ENCODE results near the gene DLX3.
"Not testable (repeated sequence)": the region's sequence is repeated elsewhere in the genome, so short reads cannot be mapped to it uniquely, and the experiment has no call there.

The DLX3 gene

GRCh38 chr17:49995055-49995738 lies at the start of gene DLX3:
TSS of gene DLX3 (minus strand) at chr17:49995224. CDS start at chr17:49994998, 226 bp downstream.
- DNase-seq (ENCODE audit: low read depth) = no peak

GRCh38 chr17:50044483-50044882 lies 49.5 kb upstream of the DLX3 start:
- no peak for DNase-seq (ENCODE audit: low read depth)

DNA sequence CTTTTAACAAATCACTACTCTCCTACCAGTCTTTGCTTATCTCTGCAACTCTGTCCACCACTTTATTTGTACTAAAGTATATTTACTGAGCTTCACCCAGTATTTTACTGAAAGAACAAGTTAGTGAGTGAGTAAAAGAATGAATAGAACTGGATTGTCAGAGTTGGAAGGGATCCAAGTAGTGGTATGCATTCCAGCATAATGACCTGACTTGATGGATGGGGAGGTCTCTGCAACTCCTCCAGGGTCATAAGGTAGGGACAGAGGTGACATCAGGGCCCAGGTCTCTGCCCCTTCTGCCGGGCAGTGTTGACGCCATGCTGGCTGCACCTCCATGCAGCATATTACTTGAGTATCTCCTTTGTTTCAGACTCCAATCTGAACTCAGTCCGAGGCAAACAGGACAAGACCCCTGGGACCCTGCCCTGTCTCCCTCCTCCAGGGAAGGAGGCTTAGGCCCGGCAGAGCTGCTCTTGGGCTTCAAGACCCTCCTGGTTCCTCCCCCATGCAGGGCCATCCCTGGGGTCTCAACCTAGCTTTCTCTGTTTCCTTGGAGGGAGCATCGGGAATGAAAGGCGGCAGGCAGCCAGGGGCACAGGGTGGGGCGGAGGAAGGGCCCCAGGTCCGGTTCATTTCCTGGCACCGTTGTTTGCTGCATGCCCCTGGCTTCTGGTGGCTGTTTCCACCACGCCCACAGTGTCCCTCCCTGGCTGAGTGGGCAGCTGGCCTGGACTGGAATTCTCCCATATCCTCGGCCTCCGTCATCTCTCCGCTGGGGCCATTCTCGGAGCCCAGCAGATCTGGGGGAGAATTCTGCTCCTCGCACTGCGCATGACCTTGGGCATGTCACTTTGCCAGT lies 48.5 kb upstream of the DLX3 start:
- DNase-seq (ENCODE audit: low read depth) = no peak

DNA sequence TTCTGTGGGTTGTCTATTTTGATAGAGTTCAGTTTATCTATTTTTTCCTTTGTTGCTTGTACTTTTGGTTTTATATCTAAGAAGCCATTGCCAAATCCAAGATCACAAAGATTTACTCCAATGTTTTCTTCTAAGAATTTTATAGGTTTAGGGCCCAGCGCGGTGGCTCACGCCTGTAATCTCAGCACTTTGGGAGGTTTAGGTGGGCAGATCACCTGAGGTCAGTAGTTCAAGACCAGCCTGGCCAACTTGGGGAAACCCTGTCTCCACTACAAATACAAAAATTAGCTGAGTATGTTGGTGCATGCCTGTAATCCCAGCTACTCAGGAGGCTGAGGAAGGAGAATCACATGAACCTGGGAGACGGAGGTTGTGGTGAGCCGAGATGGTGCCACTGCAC lies 47.2 kb upstream of the DLX3 start:
- no peak for DNase-seq (ENCODE audit: low read depth)

DNA sequence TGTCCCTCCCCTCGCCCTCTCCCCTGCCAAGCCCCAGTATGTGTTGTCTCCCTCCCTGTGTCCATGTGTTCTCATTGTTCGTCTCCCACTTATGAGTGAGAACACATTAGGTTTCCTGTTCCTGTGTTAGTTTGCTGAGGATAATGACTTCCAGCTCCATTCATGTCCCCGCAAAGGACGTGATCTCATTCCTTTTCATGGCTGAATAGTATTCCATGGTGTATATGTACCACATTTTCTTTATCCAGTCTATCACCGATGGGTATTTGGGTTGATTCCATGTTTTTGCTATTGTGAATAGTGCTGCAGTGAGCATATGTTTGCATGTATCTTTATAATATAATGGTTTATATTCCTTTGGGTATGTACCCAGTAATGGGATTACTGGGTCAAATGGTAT lies 45.5 kb upstream of the DLX3 start:
- DNase-seq (ENCODE audit: low read depth) = not testable (repeated sequence)

DNA sequence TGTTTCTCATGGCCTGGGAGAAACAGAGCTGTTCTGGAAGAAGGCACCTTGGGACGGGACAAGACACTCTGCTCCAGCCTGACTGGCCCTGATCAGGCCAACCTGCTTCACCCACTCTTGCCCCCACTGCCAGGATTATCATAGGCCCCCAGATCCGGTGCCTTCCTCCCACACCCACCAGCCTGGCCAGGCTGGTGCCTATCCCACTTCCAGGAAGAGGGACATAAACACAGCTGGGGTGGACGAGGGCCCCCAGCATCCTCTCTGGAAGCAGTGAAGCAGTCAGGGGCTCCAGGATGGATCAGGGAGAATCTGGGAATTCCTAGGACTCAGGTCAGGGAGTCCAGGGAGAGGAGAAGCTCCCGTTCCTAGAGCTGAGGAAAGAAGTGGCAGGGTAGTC lies 44.0 kb upstream of the DLX3 start:
- no peak for DNase-seq (ENCODE audit: low read depth)

DNA sequence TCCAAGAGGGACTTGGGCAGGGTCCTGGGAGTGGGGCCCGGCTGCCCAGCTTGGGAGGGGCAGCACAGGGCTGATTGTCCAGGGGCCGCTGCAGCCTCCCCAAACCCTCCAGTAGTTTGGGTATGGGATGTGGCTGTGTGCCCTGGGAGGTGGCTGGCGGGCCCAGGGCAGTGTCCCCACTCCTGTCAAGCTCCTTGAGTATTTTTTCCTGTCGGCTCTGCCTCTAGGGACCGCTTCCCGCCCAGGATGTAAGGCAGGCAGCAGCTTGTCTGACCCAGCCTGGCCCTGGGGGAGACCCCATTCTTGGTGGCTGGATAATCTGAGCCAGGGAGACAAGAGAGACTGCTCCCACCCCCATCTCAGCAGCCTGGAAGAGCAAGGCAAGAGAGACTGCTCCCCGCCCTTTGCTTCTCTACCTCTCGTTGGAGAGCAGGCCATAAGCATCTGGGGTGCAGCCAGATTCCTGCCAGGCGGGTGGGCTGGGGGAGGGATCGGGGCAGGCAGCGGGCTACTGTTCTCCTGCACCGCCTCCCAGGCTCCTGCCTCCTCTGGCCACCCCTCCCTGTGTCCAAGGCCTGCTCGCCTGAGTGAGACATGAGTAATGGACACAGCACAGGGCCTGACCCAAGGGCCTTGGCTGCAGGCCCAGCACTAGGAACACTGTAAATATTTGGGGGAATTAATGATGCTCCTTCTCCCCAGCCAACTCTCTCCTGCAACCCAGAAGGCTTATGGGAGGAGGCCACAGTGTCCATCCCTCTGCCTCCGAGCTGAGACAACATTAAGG lies 42.5 kb upstream of the DLX3 start:
- no peak for DNase-seq (ENCODE audit: low read depth)

- DNase-seq (ENCODE audit: low read depth) = no peak
Observed at GRCh38 chr17:50036455-50037261, 41.6 kb upstream of the DLX3 start.

DNA sequence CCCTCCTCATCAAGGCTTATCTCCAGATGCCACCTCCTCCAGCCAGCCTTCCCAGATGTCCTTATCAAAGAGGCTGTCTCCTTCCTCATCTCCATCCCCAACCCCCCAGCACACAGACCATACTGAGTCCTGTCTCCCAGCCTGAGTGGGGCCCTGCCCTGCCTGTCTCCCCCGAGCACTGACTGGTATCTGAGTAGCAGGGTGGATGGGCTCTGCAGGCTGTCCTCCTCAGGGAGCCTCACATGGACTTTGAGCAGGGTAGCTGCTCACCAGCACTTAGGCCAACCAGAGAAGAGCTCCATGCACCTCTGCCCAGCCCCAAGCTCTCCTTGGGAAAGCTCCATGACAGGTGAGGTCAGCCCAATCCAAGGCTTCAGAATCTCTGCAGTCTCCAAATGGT lies 40.9 kb upstream of the DLX3 start:
- no peak for DNase-seq (ENCODE audit: low read depth)

DNA sequence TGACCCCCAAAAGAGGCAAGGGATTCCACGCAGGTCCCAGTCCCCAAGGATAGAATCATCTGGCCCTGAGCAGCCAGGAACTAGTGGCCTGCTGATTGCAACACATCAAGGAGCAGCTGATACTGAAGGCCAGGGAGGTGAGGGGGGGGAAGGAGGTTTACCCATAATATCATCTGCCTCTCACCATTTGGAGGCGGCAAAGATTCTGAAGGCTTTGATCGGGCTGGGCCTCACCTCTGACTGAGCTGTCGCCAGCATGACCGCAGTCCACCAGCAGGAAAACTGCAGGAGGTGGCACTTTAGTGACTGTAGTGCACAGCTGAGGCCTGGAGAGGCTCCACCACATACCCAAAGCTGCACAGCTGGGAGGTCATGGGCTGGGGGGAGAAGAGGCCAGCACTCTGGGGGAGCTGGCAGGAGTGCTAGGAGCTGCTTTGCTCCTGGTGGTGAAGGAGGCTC lies 40.4 kb upstream of the DLX3 start:
- no peak for DNase-seq (ENCODE audit: low read depth)

DNA sequence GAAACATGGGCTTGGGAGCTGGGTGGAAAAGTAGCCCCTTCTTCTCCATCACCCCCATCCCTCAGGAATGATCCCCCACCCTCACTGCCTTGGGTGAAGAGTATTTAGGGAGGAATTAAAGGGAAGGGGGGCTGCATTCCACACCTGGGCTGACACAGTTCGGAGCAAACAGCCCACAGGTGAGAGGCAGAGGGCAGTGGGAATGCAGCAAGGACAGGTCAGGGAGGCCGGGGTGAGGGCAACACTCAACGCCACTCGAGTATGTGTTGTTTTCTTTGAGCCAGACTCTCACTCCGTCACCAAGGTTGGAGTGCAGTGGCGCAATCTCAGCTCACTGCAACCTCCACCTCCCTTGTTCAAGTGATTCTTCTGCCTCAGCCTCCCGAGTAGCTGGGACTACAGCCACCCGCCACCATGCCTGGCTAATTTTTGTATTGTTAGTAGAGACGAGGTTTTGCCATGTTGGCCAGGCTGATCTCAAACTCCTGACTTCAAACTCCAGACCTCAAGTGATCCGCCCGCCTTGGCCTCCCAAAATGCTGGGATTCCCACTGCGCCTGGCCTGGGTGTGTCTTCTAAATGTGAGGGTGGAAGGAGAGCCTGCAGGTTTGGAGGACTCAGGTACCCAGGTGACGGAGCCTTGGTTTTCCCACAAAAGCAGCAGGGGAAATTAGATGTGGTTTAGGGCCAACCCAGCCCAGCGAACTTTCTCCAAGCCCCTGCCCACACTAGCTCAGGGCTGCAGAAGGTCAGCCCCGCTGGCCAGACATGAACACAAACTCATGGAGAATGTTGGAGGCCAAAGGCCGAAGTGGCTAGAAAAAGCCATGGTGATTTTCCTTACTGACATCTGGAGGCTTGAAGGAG lies 39.7 kb upstream of the DLX3 start:
- DNase-seq (ENCODE audit: low read depth) = no peak

DNA sequence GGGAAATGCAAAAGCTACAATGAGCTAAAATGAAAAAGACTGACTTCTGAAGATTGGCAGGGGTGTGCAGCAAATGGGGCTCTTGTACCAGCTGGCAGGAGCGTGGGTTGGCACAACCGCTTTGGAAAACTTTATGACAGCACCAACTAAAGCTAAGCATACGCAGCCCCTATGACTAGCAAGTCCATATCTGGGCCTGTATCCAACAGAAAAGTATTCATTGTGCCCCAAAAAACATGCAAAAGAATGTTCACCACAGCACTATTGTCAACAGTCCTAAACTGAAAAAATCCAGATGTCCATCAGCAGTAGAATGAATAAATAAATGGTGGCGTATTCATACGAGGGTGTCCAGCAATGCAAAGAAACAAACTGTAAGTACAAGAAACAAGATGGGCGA lies 38.3 kb upstream of the DLX3 start:
- DNase-seq (ENCODE audit: low read depth) = no peak

DNA sequence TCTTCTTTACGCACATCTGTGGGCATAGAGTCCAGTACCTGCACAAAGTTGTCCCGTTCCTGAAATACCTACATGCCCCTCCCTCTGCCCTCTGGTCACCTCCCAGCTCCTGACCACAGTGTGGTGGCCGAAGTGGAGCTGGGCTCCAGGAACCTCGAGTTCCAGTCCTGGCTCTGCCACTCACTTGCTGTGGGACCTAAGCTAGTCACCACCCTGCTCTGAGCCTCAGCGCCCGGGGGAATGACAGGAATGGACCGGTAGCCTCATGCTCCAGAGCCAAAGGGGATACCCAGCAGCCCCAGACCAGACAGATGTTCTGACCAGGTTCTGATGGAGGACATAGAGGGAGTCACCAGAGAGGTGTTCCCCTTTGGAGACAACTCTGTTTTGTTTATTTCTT lies 34.2 kb upstream of the DLX3 start:
- no peak for DNase-seq (ENCODE audit: low read depth)

DNA sequence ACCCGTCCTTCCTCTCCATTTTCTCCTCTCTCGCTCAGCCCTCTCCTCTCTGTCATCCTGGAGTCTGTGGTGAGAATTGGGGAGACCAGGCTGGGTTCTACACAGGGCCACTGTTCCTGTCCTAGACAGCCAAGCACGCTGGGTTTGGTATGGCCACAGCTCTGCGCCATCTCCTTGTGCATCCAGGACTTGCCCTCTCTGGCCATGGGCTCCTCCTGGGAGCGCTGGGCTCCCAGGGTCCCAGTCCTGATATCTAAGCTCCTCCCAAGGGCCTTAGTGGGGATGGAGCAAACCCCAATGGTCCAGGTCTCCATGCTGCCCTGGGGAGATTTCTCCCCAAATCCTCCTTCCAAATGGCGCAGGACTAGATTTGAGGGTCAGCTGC lies 33.7 kb upstream of the DLX3 start:
- DNase-seq (ENCODE audit: low read depth) = no peak

DNA sequence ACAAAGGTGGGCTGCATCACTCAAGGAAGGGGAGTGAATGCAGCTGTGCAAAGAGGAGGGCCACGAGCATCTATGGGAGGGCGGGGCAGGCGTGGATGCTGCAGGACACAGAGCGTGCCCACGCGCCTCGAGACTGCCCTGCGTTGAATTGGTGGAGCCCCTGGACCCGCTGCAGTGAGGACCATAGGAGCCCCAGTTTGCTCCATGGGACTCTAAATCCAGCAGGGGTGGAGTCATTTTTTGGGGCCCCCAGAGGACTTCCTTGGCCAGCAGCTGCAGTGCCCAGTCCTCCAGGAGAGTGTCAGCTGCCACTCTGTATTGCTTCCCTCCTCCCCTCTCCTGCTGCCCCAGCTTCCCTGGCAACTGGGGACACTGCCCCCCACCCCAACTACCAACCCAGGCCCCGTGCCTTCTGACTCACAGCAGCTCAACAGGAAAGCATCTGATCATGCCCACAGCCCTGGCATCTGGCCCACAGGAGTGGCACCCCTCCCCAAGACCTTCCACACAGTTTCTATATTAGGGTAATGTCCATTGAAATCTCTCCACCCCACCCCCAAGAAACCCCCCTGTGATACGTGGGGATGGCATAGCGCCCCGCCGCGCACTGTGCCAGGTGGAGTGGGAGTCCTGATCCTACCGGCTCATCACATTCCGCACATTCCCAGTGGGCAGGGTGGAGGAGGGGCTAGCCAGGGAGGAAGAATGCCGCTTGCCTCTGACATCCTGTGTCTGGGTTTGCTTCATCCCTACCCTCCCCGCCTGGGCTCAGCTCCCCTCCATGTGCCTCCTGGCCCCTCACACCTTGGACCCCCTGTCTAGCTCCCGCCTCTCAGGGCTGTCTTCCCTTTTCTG lies 33.1 kb upstream of the DLX3 start:
- DNase-seq (ENCODE audit: low read depth) = no peak

GRCh38 chr17:50027172-50027880 lies 32.3 kb upstream of the DLX3 start:
- no peak for DNase-seq (ENCODE audit: low read depth)

- peak; percentile 70 for DNase-seq (ENCODE audit: low read depth)
Observed at GRCh38 chr17:50026837-50027171, 31.8 kb upstream of the DLX3 start.

GRCh38 chr17:50026046-50026675 lies 31.1 kb upstream of the DLX3 start:
- DNase-seq (ENCODE audit: low read depth) = no peak

DNA sequence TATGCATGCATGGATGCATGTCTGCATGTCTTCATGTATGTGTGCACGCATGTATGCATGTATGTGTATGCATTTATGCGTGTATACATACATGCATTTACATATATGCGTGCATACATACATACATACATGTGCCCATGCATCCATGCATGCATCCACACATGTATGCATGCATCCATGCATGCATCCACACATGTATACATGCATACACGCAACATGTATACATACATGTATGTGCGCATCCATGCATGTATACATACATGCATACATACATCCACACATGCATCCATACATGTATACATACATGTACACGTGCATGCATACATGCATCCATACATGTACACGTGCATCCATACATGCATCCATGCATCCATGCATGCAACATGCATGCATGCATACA lies 29.8 kb upstream of the DLX3 start:
- DNase-seq (ENCODE audit: low read depth) = no peak

Measured in activated T-helper 9 cell treated with anti-CD3 and anti-CD28 coated beads, Interleukin-2, amount 50 U/mL, for 16 hours (primary cell).